Left lung (tissue), 10 donors: ENCODE data around the gene GLO1. TPM values are rescaled to one million over a fixed set of nuclear protein-coding genes. Genes with fewer than 3 reads are reported as not detected.

Experiments used
- ATAC-seq: fragments of 200-7000 bp; cut with Tn5 transposase; one replicate; pipeline ENCODE4 v1.9.1; 2020; ENCODE audit warnings: moderate library complexity
- DNase-seq, 4 donors: peaks; one replicate each; pipeline ENCODE4 v3.0.0-alpha.2; 2013 to 2020
- H3K27ac ChIP-seq, 2 donors: fragments of 200-600 bp; sonication (generic) in 1 of 2; one replicate each; pipeline versions ENCODE4 v1.5.0 to v1.8.0; 2020 to 2021
- H3K27me3 ChIP-seq, 2 donors: fragments of 200-600 bp; sonication (generic) in 1 of 2; one replicate each; pipeline versions ENCODE4 v1.5.0 to v1.8.0; 2020 to 2021
- H3K36me3 ChIP-seq, 2 donors: fragments of 200-600 bp; sonication (generic) in 1 of 2; one replicate each; pipeline versions ENCODE4 v1.5.0 to v1.8.0; 2020 to 2021
- H3K4me1 ChIP-seq, 2 donors: fragments of 200-600 bp; one replicate each; pipeline ENCODE4 v1.8.0; 2021
- H3K4me3 ChIP-seq, 2 donors: fragments of 200-600 bp; sonication (generic) in 1 of 2; one replicate each; pipeline versions ENCODE4 v1.5.0 to v1.8.0; 2020 to 2021; ENCODE audit warnings: mild to moderate bottlenecking in 1 of 2
- H3K9me3 ChIP-seq, 2 donors: fragments of 200-600 bp; sonication (generic) in 1 of 2; one replicate each; pipeline versions ENCODE4 v1.5.0 to v1.8.0; 2020 to 2021
- intact Hi-C, 2 donors: fragments of 100-400 bp; cut with DNase I; formaldehyde crosslinking; loops; one replicate each; pipeline versions ENCODE4 v1.11.2 to v1.14.2; 2022
- polyA plus RNA-seq, 6 donors: library from polyadenylated mRNA; unstranded; fragments of 120-200 nt; gene quantifications; one replicate each; pipeline ENCODE4 v1.2.1, GENCODE V29; 2013; ENCODE audit not compliant: insufficient read length in 6 of 6
- total RNA-seq, 2 donors: library from RNA; stranded (reverse); fragmentation: NEBNext Ultra II Directional; extraction: Animal tissue kit (Norgen Biotek cat#: 25700); gene quantifications; one replicate each; pipeline ENCODE4 v1.2.1, GENCODE V29; 2021
- TF ChIP-seq, protein P1 (sequence below), 2 donors: fragments of 200-600 bp; sonication (generic) in 1 of 2; IDR thresholded peaks; one replicate each; pipeline versions ENCODE4 v1.5.0 to v1.8.0; 2021; ENCODE audit warnings: antibody characterized with exemption in 2 of 2
- donor health status: DM: no; HTN: yes; CAD: no.
- donor health status: DM: no; HTN: no; CAD: no.

The GLO1 gene
- total and polyA plus RNA-seq, 8 donors, result 88.8 to 130 (median 118) TPM

DNA sequence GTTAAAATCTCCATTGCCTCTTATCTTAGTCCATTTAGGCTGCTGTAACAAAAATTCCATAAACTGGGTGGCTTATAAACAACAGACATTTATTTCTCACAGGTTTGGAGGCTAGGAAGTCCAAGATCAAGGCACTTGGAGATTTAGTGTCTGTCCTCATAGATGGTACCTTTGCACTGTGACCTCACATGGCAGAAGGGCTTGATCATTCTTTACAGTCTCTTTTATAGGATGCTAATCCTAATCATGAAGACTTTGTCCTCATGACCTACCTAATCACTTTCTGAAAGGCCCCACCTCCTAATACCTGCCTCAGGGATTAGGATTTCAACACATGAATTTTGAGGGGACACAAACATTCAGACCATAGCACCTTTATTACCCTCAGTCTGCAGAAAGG lies 6.6 kb downstream of the GLO1 start:
- DNase-seq (no peak), ATAC-seq (no peak)
- H3K36me3 ChIP-seq, result no peaks in the 10 kb centered on the region
- no peak overlapping the region for H3K27ac ChIP-seq
- intact Hi-C loops, result no loop called here
- peaks cover 0 to 15% of the 10 kb centered on the region in 2 donors for H3K9me3 ChIP-seq
- TF ChIP-seq, protein P1, sequence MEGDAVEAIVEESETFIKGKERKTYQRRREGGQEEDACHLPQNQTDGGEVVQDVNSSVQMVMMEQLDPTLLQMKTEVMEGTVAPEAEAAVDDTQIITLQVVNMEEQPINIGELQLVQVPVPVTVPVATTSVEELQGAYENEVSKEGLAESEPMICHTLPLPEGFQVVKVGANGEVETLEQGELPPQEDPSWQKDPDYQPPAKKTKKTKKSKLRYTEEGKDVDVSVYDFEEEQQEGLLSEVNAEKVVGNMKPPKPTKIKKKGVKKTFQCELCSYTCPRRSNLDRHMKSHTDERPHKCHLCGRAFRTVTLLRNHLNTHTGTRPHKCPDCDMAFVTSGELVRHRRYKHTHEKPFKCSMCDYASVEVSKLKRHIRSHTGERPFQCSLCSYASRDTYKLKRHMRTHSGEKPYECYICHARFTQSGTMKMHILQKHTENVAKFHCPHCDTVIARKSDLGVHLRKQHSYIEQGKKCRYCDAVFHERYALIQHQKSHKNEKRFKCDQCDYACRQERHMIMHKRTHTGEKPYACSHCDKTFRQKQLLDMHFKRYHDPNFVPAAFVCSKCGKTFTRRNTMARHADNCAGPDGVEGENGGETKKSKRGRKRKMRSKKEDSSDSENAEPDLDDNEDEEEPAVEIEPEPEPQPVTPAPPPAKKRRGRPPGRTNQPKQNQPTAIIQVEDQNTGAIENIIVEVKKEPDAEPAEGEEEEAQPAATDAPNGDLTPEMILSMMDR (IDR thresholded peaks at IDR 0.05), result no peak
- H3K4me3 ChIP-seq, result no peak overlapping the region
- no peaks in the 10 kb centered on the region for H3K4me1 ChIP-seq
- no peaks in the 10 kb centered on the region for H3K27me3 ChIP-seq

DNA sequence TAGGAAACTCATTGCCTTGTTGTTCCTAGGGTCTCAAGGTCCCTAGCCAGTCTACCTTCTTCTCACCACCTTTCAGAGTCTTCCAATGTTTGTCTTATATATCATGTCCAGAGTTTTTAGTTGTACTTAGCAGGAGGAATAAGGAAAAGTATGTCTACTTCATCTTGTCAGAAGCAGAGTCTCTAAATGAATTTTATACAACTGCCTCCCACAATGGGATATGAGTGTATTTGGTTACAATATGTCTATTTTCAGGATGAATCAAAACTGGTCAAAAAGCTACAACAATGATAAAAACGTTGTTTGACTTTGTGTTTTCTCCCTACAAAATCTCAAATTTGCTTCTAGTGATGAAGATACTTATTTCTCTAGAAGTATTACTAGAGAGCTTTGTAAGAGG lies 7.0 kb downstream of the GLO1 start:
- Histone ChIP-seq H3K4me3 (no peak overlapping the region), H3K4me1 (no peaks in the 10 kb centered on the region), H3K27me3 (no peaks in the 10 kb centered on the region), H3K9me3 (peaks cover 0 to 15% of the 10 kb centered on the region in 2 donors), H3K27ac (no peak overlapping the region), H3K36me3 (no peaks in the 10 kb centered on the region)
- TF ChIP-seq, protein P1 (IDR thresholded peaks at IDR 0.05), result no peak
- DNase-seq (no peak), ATAC-seq (no peak)
- intact Hi-C loops, result no loop called here

DNA sequence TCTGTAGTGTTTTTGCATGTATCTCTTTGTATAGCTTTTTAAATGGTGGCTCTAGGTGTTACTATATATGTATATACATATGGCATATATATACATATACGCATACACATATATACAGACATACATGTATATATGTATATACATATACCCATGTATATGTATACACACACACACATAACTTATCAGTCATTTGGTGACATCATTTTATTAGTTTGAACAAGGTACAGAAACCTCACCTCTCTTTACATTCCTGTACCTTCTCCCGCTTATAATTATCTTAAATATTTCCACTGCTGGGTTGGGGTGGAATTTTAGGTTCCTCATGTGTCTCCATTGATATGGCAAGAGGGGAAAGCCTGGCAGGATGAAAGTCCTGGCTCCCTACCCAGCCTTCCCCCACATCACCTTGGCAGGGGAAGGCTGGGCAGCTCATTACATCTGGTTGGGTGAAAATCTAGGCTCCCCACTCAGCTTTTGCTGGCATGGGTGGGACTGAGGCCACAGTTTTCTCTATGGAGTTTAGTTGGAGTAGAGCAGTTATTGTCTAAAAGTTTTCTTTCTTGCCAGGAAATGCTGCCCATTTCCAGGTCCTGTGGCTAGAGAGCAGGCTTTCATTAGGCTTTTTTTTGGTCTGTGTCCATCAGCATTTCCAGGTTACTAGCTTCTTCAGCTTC lies 7.6 kb downstream of the GLO1 start:
- H3K4me1 ChIP-seq, result no peaks in the 10 kb centered on the region
- H3K27me3 ChIP-seq, result no peaks in the 10 kb centered on the region
- ATAC-seq, result no peak
- intact Hi-C loops, result no loop called here
- no peak for DNase-seq
- TF ChIP-seq, protein P1 (IDR thresholded peaks at IDR 0.05), result no peak
- H3K9me3 ChIP-seq, result peaks cover 0 to 10% of the 10 kb centered on the region in 2 donors
- H3K4me3 ChIP-seq, result no peak overlapping the region
- no peaks in the 10 kb centered on the region for H3K36me3 ChIP-seq
- H3K27ac ChIP-seq, result no peak overlapping the region

DNA sequence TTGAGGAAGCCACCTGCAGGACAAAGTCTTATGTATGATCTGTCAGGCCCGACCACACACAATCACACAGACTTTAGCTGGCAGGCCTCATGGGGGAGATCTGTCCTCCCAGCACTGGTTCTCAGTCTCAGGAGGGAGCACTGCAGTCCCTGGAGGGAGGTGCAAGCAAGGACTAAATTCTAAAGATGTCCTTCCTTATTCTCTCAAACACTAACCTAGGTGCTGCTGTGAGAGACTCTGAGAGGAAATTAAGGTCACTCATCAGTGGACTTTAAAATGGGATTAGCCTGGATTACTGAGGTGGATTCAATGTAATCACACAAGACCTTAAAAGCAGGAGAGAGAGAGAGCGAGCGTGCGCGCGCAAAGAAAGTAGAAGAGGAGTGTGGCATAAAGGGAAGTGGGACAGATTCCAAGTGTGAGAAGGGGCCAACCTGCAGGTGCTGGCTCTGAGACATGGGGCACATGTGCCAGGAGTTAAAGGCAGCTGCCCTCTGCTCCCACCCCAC lies 14.3 kb downstream of the GLO1 start:
- DNase-seq (no peak), ATAC-seq (no peak)
- Histone ChIP-seq H3K27me3 (no peaks in the 10 kb centered on the region), H3K9me3 (no peaks in the 10 kb centered on the region), H3K27ac (no peak overlapping the region), H3K36me3 (peaks cover 0 to 14% of the 10 kb centered on the region in 2 donors), H3K4me1 (peaks cover 0 to 4% of the 10 kb centered on the region in 2 donors), H3K4me3 (no peak overlapping the region)
- intact Hi-C loops, result no loop called here
- TF ChIP-seq, protein P1 (IDR thresholded peaks at IDR 0.05), result no peak

DNA sequence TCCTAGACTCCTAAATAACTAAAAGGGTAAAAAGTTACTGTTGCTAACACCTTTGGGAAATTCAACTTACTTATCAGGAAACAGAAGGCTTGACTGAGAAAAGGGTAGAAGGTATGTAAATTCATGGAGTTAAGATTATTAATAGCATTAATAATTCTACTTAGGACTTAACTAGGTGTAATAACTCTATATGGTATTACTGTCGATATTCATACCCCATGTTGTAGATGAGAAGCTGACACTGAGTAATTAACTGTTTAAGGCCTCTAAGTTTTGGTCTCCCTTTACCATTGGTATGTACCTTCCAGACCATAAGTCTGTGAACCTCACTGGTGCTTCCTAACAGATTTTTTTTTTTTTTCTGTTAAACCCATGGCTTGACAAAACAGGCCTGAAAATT lies 15.4 kb downstream of the GLO1 start:
- Histone ChIP-seq H3K36me3 (peaks cover 0 to 25% of the 10 kb centered on the region in 2 donors), H3K4me1 (peaks cover 0 to 4% of the 10 kb centered on the region in 2 donors), H3K4me3 (no peak overlapping the region), H3K27ac (no peak overlapping the region), H3K27me3 (no peaks in the 10 kb centered on the region), H3K9me3 (no peaks in the 10 kb centered on the region)
- DNase-seq (no peak), ATAC-seq (no peak)
- TF ChIP-seq, protein P1 (IDR thresholded peaks at IDR 0.05), result no peak
- intact Hi-C loops, result no loop called here
